ENCODE data around the gene ZFHX2. TPM values are rescaled to one million over a fixed set of nuclear protein-coding genes. Genes with fewer than 3 reads are reported as not detected.
"Not testable (repeated sequence)": the region's sequence is repeated elsewhere in the genome, so short reads cannot be mapped to it uniquely, and the experiment has no call there.

ZFHX2 gene
- 1.0 TPM for total RNA-seq
- long read RNA-seq: 0 reads

GRCh38 chr14:23551266-23552028 lies at the start of gene ZFHX2:
Gene ZFHX2, minus strand, starts transcription at chr14:23551765. Its CDS starts 16,440 bp downstream, at chr14:23535325.
- intact Hi-C loops (cut with micrococcal nuclease): no loop called here

GRCh38 chr14:23600806-23601205 lies 49.2 kb upstream of the ZFHX2 start:
- DNase-seq: no peak
- ATAC-seq: no peak
- intact Hi-C loops (cut with micrococcal nuclease): no loop called here

More at GRCh38 chr14:23551266-23552028, at the start of gene ZFHX2:
- peak; percentile 90 for DNase-seq
- ATAC-seq: peak; percentile 72

GRCh38 chr14:23600322-23600707 lies 48.8 kb upstream of the ZFHX2 start:
- DNase-seq (no peak), ATAC-seq (no peak)
- intact Hi-C loops (cut with micrococcal nuclease): no loop called here

- DNase-seq; intact Hi-C loops (cut with micrococcal nuclease); ATAC-seq: not testable (repeated sequence)
These were observed 42.6 kb upstream of the ZFHX2 start for GRCh38 chr14:23594191-23594590.

GRCh38 chr14:23590198-23590597 lies 38.6 kb upstream of the ZFHX2 start:
- ATAC-seq: no peak
- no peak for DNase-seq
- intact Hi-C loops (cut with micrococcal nuclease): no loop called here

GRCh38 chr14:23589606-23590005 lies 38.0 kb upstream of the ZFHX2 start:
- DNase-seq: no peak
- intact Hi-C loops (cut with micrococcal nuclease): loop anchor here (5.0 kb wide), 1 partner anchor 43 kb away; no protein-coding TSS in a partner anchor
- no peak for ATAC-seq

- peak; percentile 95 for ATAC-seq
- intact Hi-C loops (cut with micrococcal nuclease): loop anchor here (5.0 kb wide), 1 partner anchor 43 kb away; no protein-coding TSS in a partner anchor
- DNase-seq: peak; percentile 90
These were observed 37.5 kb upstream of the ZFHX2 start for GRCh38 chr14:23588884-23589598.

GRCh38 chr14:23584527-23585203 lies 33.1 kb upstream of the ZFHX2 start:
- not testable (repeated sequence) for DNase-seq, ATAC-seq
- intact Hi-C loops (cut with micrococcal nuclease): loop anchor here (5.0 kb wide), 1 partner anchor 48 kb away; no protein-coding TSS in a partner anchor

GRCh38 chr14:23583761-23584526 lies 32.4 kb upstream of the ZFHX2 start:
- ATAC-seq; DNase-seq; intact Hi-C loops (cut with micrococcal nuclease): not testable (repeated sequence)

GRCh38 chr14:23582906-23583760 lies 31.6 kb upstream of the ZFHX2 start:
- ATAC-seq (no peak), DNase-seq (no peak)
- intact Hi-C loops (cut with micrococcal nuclease): no loop called here

GRCh38 chr14:23580948-23581281 lies 29.4 kb upstream of the ZFHX2 start:
- intact Hi-C loops (cut with micrococcal nuclease): no loop called here
- ATAC-seq (no peak), DNase-seq (no peak)

GRCh38 chr14:23580152-23580926 lies 28.8 kb upstream of the ZFHX2 start:
- intact Hi-C loops (cut with micrococcal nuclease): no loop called here
- ATAC-seq: no peak
- no peak for DNase-seq

GRCh38 chr14:23579739-23580138 lies 28.2 kb upstream of the ZFHX2 start:
- ATAC-seq (no peak), DNase-seq (no peak)
- intact Hi-C loops (cut with micrococcal nuclease): no loop called here

GRCh38 chr14:23579311-23579630 lies 27.7 kb upstream of the ZFHX2 start:
- no peak for DNase-seq
- intact Hi-C loops (cut with micrococcal nuclease): no loop called here
- ATAC-seq: no peak

- DNase-seq: no peak
- intact Hi-C loops (cut with micrococcal nuclease): no loop called here
- peak; percentile 12 for ATAC-seq
These were observed 27.2 kb upstream of the ZFHX2 start, which contains the start of gene JPH4 for GRCh38 chr14:23578560-23579310. Gene JPH4, minus strand, starts transcription at chr14:23578790. Its CDS starts 1,337 bp downstream, at chr14:23577453.

- intact Hi-C loops (cut with micrococcal nuclease): no loop called here
- no peak for ATAC-seq
- no peak for DNase-seq
These were observed 26.3 kb upstream of the ZFHX2 start for GRCh38 chr14:23577710-23578392.

Data from left ventricle myocardium superior (tissue), 1 donor.